HEK293 (cell line): ENCODE results near the gene FAM193B.

ENCODE experiments used
- CTCF ChIA-PET: fragments of 350-600 bp; formaldehyde crosslinking; extraction: SDS; loops from one replicate; lab custom pipeline; 2021; ENCODE audit warnings: antibody characterized with exemption; lab: Yijun Ruan, JAX
- POLR2A ChIA-PET: fragments of 300-600 bp; formaldehyde crosslinking; extraction: SDS; loops from one replicate; lab custom pipeline; 2020; ENCODE audit warnings: antibody characterized with exemption, inconsistent platforms; lab: Yijun Ruan, JAX
- H3K27ac ChIP-seq: fragments of 200-500 bp; sonication (Bioruptor generic); 2 replicates; pipeline ENCODE4 v1.5.1; 2014; ENCODE audit warnings: low read depth, low read length, control low read depth, inconsistent platforms; ENCODE audit errors: extremely low read depth
- H3K36me3 ChIP-seq, 2 experiments: fragments of 200-500 bp in 1 of 2; sonication (Bioruptor generic) in 1 of 2; 1 replicate in 1 of 2; 2 replicates in 1 of 2; pipeline ENCODE4 v1.5.1; 2014 to 2017; ENCODE audit warnings: inconsistent platforms in 2 of 2, low read length in 2 of 2; ENCODE audit not compliant: control insufficient read depth in 2 of 2, insufficient read depth in 1 of 2
- H3K4me1 ChIP-seq: fragments of 200-500 bp; sonication (Bioruptor generic); 2 replicates; pipeline ENCODE4 v1.5.1; 2014; ENCODE audit warnings: mild to moderate bottlenecking, low read length, inconsistent platforms; ENCODE audit not compliant: control insufficient read depth, insufficient read depth
- H3K4me3 ChIP-seq: 2 replicates; pipeline ENCODE4 v1.5.1; 2011; ENCODE audit warnings: low read depth, mild to moderate bottlenecking, control low read depth, low read length, moderate library complexity
- H3K9me3 ChIP-seq: fragments of 200-500 bp; sonication (Bioruptor generic); 2 replicates; pipeline ENCODE4 v1.5.1; 2014; ENCODE audit warnings: low read depth, low read length, inconsistent platforms; ENCODE audit not compliant: control insufficient read depth, insufficient read depth
- GLIS1 ChIP-seq: fragments of 450-650 bp; formaldehyde crosslinking; IDR thresholded peaks from 2 replicates; pipeline ENCODE4 v1.5.1; 2016; ENCODE audit warnings: missing biosample characterization, missing genetic modification characterization
- HOXA7 ChIP-seq: sonication (generic); formaldehyde crosslinking; IDR thresholded peaks from 2 replicates; pipeline ENCODE4 v1.8.1; 2022; ENCODE audit warnings: missing genetic modification reagents, borderline replicate concordance
- RBAK ChIP-seq: fragments of 450-650 bp; formaldehyde crosslinking; IDR thresholded peaks from 2 replicates; pipeline ENCODE4 v1.5.1; 2016; ENCODE audit warnings: missing biosample characterization, missing genetic modification characterization
- TCF7L2 ChIP-seq: IDR thresholded peaks from 2 replicates; pipeline ENCODE4 v1.6.1; 2011; ENCODE audit warnings: low read depth, mild to moderate bottlenecking, inconsistent platforms, low read length, moderate library complexity, borderline replicate concordance
- ZNF114 ChIP-seq: fragments of 450-650 bp; formaldehyde crosslinking; IDR thresholded peaks from 2 replicates; pipeline ENCODE4 v1.5.0; 2017; ENCODE audit warnings: missing biosample characterization, missing genetic modification characterization
- ZNF121 ChIP-seq: fragments of 450-650 bp; formaldehyde crosslinking; IDR thresholded peaks from 2 replicates; pipeline ENCODE4 v1.5.1; 2016; ENCODE audit warnings: missing biosample characterization, missing genetic modification characterization
- ZNF146 ChIP-seq: fragments of 450-650 bp; formaldehyde crosslinking; IDR thresholded peaks from 2 replicates; pipeline ENCODE4 v1.5.1; 2016; ENCODE audit warnings: missing biosample characterization, missing genetic modification characterization
- ZNF214 ChIP-seq: fragments of 450-650 bp; formaldehyde crosslinking; IDR thresholded peaks from 2 replicates; pipeline ENCODE4 v1.5.1; 2017; ENCODE audit warnings: missing biosample characterization, mild to moderate bottlenecking, missing genetic modification characterization, borderline replicate concordance
- ZNF248 ChIP-seq: fragments of 450-650 bp; formaldehyde crosslinking; IDR thresholded peaks from 2 replicates; pipeline ENCODE4 v1.5.1; 2017; ENCODE audit warnings: missing biosample characterization, missing genetic modification characterization
- ZNF341 ChIP-seq: fragments of 450-650 bp; formaldehyde crosslinking; IDR thresholded peaks from 2 replicates; pipeline ENCODE4; 2016; ENCODE audit warnings: low read depth, missing biosample characterization, missing genetic modification characterization
- ZNF366 ChIP-seq: fragments of 450-650 bp; formaldehyde crosslinking; conservative IDR thresholded peaks from 2 replicates; pipeline ENCODE4 v1.5.1; 2016; ENCODE audit warnings: missing biosample characterization, missing genetic modification characterization
- ZNF391 ChIP-seq: fragments of 450-650 bp; formaldehyde crosslinking; IDR thresholded peaks from 2 replicates; pipeline ENCODE4 v1.5.1; 2016; ENCODE audit warnings: low read depth, missing biosample characterization, missing genetic modification characterization, borderline replicate concordance
- ZNF513 ChIP-seq: fragments of 450-650 bp; IDR thresholded peaks from 2 replicates; pipeline ENCODE4 v1.5.1; 2018; ENCODE audit warnings: missing biosample characterization, missing genetic modification characterization
- ZNF514 ChIP-seq: fragments of 450-650 bp; formaldehyde crosslinking; IDR thresholded peaks from 2 replicates; pipeline ENCODE4 v1.5.1; 2016; ENCODE audit warnings: missing biosample characterization, missing genetic modification characterization
- ZNF555 ChIP-seq: fragments of 450-650 bp; formaldehyde crosslinking; conservative IDR thresholded peaks from 2 replicates; pipeline ENCODE4 v1.5.1; 2017; ENCODE audit warnings: missing biosample characterization, mild to moderate bottlenecking, missing genetic modification characterization, inconsistent platforms
- ZNF571 ChIP-seq: fragments of 450-650 bp; formaldehyde crosslinking; IDR thresholded peaks from 2 replicates; pipeline ENCODE4 v1.5.0; 2017; ENCODE audit warnings: missing biosample characterization, missing genetic modification characterization
- ZNF623 ChIP-seq: fragments of 450-650 bp; formaldehyde crosslinking; IDR thresholded peaks from 2 replicates; pipeline ENCODE4 v1.5.1; 2016; ENCODE audit warnings: missing biosample characterization, missing genetic modification characterization
- ZNF626 ChIP-seq: fragments of 450-650 bp; sonication (Bioruptor Pico); formaldehyde crosslinking; IDR thresholded peaks from 2 replicates; pipeline ENCODE4 v1.5.1; 2018; ENCODE audit warnings: missing biosample characterization, missing genetic modification characterization, inconsistent platforms
- ZNF629 ChIP-seq: fragments of 450-650 bp; formaldehyde crosslinking; IDR thresholded peaks from 2 replicates; pipeline ENCODE4 v1.5.1; 2017; ENCODE audit warnings: missing biosample characterization, missing genetic modification characterization
- ZNF677 ChIP-seq: fragments of 450-650 bp; IDR thresholded peaks from 2 replicates; pipeline ENCODE4 v1.5.0; 2018; ENCODE audit warnings: missing biosample characterization, mild to moderate bottlenecking, missing genetic modification characterization, moderate library complexity
- ZNF785 ChIP-seq: fragments of 450-650 bp; formaldehyde crosslinking; IDR thresholded peaks from 2 replicates; pipeline ENCODE4 v1.5.1; 2016; ENCODE audit warnings: missing biosample characterization, missing genetic modification characterization
- ZNF843 ChIP-seq: fragments of 450-650 bp; formaldehyde crosslinking; IDR thresholded peaks from 2 replicates; pipeline ENCODE4 v1.5.1; 2016; ENCODE audit warnings: missing biosample characterization, missing genetic modification characterization

The FAM193B gene

DNA sequence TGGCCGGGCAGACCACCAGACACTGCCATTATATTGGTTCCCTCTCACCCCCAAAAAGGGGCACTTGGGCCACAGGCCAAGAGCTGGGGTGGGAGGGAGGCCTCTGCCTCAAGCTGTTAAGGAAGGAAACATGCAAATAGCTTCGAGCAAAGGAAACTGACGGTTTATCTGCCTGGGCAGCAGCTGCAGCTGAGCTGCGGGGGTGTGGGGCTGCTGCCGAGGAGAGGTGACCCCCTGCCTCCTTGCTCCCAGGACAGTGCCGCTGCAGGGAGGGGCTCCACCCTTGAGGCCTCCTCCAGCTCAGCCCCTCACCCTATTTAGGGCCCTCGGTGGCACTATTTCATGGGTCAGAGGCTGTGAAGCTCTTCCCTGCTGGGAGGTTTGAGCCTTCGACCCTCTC, 45.5 kb downstream of the FAM193B start:
- ChIA-PET CTCF (interaction anchor here (0.6 kb wide), 1 partner anchor 79 kb away, joined by 3 read pairs; no protein-coding TSS in a partner anchor), POLR2A (interaction anchor here (0.9 to 3.1 kb wide), 6 partner anchors 12 to 82 kb away, joined by 3 to 18 read pairs (median 4); partner anchors contain the start of genes GRK6 and PDLIM7)
- TF ChIP-seq ZNF555, result no peak
- no peak overlapping the region for H3K27ac ChIP-seq
- H3K4me1 ChIP-seq, result no peaks in the 10 kb centered on the region
- H3K9me3 ChIP-seq, result no peaks in the 10 kb centered on the region
- H3K4me3 ChIP-seq, result no peak overlapping the region
- peaks cover 4 to 51% of the 10 kb centered on the region in 2 experiments for H3K36me3 ChIP-seq

GRCh38 chr5:177508221-177508611, 46.1 kb downstream of the FAM193B start:
- TF ChIP-seq GLIS1 (tag by site-specific recombination), result no peak
- no peak for TF ChIP-seq ZNF623 (tag by site-specific recombination)
- TF ChIP-seq ZNF214 (tag by site-specific recombination), result no peak
- TF ChIP-seq ZNF843, result no peak
- Histone ChIP-seq H3K4me3 (no peak overlapping the region), H3K27ac (no peak overlapping the region), H3K4me1 (no peaks in the 10 kb centered on the region), H3K36me3 (peaks cover 3 to 44% of the 10 kb centered on the region in 2 experiments; a peak in 2 of 3 replicates), H3K9me3 (no peaks in the 10 kb centered on the region)
- CTCF ChIA-PET, result no interaction called here
- POLR2A ChIA-PET, result interaction anchor here (0.9 to 3.1 kb wide), 4 partner anchors 11 to 82 kb away, joined by 3 to 18 read pairs (median 6); partner anchors contain the start of genes GRK6 and PDLIM7

DNA sequence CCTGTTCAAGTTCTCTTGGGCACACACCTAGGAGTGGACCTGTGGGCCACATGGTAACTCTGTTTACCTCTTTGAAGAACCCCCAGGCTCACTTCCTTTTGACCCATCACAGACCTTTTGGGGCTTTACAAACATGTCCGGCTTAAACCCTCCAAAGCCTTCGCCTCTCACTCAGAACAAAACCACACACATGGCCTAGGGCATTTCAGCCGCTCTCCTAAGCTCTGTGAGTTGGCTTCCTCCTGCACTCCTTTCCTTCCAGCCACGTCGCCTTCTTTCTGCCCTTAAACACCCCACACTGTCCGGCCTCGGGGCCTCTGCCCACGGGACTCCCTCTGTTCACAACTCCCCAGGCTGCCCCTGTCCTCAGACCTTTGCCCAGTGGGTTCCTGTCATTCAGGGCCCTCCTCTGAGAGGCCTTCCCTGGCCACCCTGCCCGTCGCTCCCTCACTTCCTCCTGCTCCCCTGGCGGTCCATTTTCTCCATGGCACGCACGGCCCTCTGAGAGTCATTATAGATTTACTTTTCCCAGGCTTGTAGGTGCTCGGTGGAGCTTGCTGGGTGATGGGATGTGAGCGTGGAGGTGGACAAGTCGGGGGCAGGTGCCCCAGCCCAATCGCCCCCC, 46.7 kb downstream of the FAM193B start:
- Histone ChIP-seq H3K4me3 (no peak overlapping the region), H3K4me1 (no peaks in the 10 kb centered on the region), H3K27ac (no peak overlapping the region), H3K36me3 (peaks cover 0 to 39% of the 10 kb centered on the region in 2 experiments; a peak in 2 of 3 replicates), H3K9me3 (no peaks in the 10 kb centered on the region)
- ChIA-PET CTCF (interaction anchor here (0.6 to 1.1 kb wide), 2 partner anchors 8 to 21 kb away, joined by 3 read pairs; no protein-coding TSS in a partner anchor), POLR2A (interaction anchor here (0.7 to 3.1 kb wide), 4 partner anchors 11 to 81 kb away, joined by 3 to 18 read pairs (median 4); partner anchors contain the start of genes GRK6 and PDLIM7)
- TF ChIP-seq ZNF514 (no peak), TCF7L2 (no peak)

DNA sequence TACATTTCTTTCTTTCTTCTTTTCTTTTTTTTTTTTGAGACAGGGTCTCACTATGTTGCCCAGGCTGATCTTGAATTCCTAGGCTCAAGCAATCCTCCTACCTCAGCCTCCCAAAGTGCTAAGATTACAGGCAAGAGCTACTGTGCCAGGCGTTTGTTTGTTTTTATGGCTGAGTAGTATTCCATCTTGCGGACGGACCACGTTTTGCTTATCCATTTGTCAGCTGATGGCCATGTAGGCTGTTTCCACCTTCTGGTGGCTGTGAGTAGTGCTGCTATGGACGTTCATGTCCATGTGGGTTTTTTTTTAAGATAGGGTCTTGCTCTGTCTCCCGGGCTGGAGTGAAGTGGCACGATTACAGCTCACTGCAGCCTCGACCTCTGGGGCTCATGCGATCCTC, 47.2 kb downstream of the FAM193B start:
- H3K9me3 ChIP-seq, result no peaks in the 10 kb centered on the region
- CTCF ChIA-PET, result interaction anchor here (0.6 to 1.1 kb wide), 7 partner anchors 8 to 191 kb away, joined by 3 to 6 read pairs (median 4); no protein-coding TSS in a partner anchor
- TF ChIP-seq ZNF248 (tag by site-specific recombination) (no peak), ZNF341 (tag by site-specific recombination) (no peak), HOXA7 (CRISPR knock-in tag) (no peak), ZNF785 (no peak), ZNF146 (tag by site-specific recombination) (peak; percentile 93), ZNF626 (tag by site-specific recombination) (no peak), RBAK (tag by site-specific recombination) (no peak), ZNF571 (tag by site-specific recombination) (no peak), ZNF677 (tag by site-specific recombination) (no peak), ZNF629 (tag by site-specific recombination) (no peak), ZNF114 (tag by site-specific recombination) (no peak), ZNF391 (tag by site-specific recombination) (no peak), ZNF513 (tag by site-specific recombination) (no peak), ZNF121 (peak; percentile 82), ZNF366 (no peak)
- TF ChIP-seq, all 188 proteins: peak for 2
- Histone ChIP-seq H3K36me3 (peaks cover 0 to 34% of the 10 kb centered on the region in 2 experiments; a peak in 1 of 3 replicates), H3K27ac (no peak overlapping the region), H3K4me1 (no peaks in the 10 kb centered on the region), H3K4me3 (no peak overlapping the region)
- POLR2A ChIA-PET, result interaction anchor here (0.7 to 3.1 kb wide), 3 partner anchors 9 to 26 kb away, joined by 3 to 18 read pairs (median 3); partner anchors contain the start of gene PDLIM7
